Measurements from ENCODE around the gene IMPA2. TPM values are rescaled to one million over a fixed set of nuclear protein-coding genes. Genes with fewer than 3 reads are reported as not detected.
"Not testable (repeated sequence)": the region's sequence is repeated elsewhere in the genome, so short reads cannot be mapped to it uniquely, and the experiment has no call there.

IMPA2 gene
- total RNA-seq, 2 donors from 2014 or later: 17.2 to 28.4 TPM

DNA sequence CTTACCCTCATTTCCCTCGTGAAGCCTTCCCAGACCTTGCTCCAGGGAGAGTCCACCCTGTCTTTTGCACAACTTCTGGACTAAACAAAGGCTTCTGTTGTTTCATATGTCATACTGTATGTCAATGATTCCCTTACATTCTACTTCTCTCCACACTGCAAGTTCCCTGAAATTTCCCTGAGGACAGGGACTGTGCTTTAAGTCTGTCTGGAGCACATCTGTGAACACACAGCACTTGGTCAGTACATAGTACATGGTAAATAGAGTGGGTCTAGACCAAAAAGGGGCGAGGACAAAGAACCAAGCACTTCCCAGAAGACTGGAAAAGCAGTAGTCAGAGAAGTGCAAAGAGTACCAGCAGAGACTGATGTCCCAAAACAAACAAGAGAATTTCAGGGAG, 23.7 kb upstream of the IMPA2 start:
- intact Hi-C loops (cut with DNase I): no loop called here
- ATAC-seq: no peak
- no peak for DNase-seq

DNA sequence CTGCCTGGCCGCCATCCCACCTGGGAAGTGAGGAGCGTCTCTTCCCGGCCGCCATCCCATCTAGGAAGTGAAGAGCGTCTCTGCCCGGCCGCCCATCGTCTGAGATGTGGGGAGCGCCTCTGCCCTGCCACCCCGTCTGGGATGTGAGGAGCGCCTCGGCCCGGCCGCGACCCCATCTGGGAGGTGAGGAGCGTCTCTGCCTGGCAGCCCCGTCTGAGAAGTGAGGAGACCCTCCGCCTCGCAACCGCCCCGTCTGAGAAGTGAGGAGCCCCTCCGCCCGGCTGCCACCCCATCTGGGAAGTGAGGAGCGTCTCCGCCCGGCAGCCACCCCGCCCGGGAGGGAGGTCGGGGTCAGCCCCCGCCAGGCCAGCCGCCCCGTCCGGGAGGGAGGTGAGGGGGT, 21.7 kb upstream of the IMPA2 start:
- ATAC-seq; DNase-seq; intact Hi-C loops (cut with DNase I): not testable (repeated sequence)

DNA sequence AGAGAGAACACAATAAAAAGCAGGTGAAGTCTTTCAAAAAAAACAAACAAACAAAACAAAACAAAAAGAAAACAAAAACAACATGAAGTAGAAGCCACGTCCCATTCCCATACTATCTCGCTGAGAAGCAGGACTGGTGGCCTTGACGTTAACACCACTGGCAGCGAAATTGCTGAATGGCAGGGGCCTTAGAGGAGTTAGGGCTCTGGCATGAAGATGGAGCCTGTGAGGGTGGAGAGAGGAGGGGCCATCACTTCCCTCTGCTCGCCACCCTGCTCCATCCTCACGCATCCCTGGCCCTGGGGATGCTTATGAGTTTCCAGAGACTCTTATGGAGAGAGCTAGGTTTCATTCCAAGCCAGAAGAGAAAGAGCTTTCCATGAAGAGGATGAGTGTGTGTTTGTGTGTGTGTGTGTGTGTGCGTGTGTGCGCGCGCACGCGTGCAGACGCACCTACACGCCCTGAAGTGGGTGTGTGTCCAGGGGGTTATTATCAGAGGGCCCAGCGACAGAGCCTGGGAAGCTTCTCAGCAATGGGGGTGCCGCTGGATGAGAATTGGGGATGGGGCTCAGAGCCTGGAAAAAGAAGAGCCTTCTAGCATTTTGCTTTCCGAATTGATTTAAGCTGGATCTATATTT, 20.4 kb upstream of the IMPA2 start:
- no peak for ATAC-seq
- intact Hi-C loops (cut with DNase I): no loop called here
- no peak for DNase-seq

DNA sequence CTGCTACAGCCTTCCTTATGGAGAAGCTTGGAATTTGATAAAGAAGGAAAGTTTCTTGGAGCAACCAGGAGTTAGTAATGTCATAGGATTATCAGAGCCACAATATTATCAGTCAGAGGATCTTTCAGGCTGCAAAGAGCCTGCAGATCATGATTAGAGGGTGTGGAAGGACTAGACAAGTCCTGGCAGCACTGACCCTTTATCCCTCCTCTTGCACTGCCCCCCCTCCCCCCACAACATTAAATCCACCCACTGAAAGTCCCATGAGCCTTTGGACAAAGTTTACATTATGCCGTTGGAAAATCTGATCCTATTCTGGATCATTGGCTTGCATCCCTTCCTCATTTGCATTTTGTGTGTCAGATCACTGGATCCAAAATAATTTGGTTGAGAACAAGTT, 18.7 kb upstream of the IMPA2 start:
- ATAC-seq (no peak), DNase-seq (no peak)
- intact Hi-C loops (cut with DNase I): no loop called here

DNA sequence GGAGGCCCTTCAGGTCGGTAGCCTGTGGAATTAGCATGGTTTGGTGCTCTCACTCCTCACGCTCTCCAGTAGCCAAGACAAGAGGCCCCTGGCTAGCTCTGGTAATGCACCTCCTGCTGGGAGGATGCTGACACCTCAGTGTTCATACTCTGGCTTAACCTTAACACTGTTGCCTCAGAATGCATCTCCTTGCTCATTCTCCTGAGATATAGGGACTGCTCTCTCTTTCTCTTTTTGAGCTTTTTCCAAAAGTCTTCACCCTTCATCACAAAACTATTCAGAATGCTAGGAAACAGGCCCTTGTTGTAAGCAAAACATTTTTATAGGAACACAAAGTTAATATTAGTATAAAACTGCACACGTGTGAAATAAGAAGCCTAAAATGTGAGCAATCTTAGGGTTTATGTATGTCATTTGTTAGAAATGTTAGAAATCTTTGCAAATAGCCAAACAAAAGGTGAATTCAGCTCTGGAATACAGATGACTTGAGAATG, 17.3 kb upstream of the IMPA2 start:
- no peak for DNase-seq
- intact Hi-C loops (cut with DNase I): no loop called here
- no peak for ATAC-seq

DNA sequence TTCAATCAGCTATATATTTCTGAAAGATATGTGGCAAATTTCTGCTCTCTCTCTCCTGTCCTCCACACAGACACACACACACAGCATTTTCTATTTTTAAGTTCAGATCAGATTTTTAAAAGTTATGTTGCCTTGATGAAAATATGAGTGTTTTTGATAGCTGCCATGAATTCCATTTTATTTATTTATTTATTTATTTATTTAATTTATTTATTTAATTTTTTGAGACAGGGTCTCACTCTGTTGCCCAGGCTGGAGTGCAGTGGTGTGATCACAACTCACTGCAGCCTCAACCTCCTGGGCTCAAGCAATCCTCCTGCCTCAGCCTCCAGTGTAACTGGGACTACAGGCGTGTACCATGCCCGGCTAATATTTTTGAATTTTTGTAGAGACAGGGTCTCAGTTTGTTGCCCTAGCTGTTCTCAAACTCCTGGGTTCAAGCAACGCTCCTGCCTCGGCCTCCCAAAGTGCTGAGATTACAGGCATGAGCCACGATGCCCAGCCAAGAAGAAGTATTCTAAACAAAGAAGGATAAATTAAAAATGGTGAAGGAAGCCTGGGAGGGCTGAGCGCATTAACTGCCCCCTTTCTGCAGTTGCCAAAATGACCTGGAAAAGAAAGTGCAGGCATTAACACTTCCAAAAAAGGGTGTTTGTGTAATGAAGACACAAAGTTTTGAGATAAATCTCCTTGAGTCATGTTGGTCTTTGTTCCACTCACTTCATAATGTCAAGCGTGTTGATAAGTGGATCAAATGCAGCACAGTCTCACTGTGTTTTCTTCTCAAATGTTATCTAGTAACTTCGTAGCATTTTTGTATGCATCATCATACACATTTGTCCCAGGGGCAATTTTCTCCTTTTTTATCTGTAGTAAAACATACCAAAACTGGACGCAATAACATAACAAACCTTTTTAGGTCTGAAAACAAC, 11.1 kb upstream of the IMPA2 start:
- intact Hi-C loops (cut with DNase I): no loop called here
- DNase-seq (no peak), ATAC-seq (no peak)

DNA sequence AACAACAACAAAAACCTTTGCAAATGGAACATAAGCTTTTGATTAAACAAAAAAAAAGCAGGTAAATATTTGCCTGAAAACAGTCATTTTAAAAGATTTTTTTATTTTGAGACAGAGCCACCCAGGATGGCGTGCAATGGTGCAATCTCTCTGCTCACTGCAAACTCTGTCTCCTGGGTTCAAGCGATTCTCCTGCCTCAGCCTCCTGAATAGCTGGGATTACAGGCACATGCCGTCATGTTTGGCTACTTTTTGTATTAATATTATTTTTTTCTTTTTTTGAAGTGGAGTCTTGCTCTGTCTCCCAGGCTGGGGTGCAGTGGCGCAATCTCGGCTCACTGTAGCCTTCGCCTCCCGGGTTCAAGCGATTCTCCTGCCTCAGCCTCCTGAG, 10.5 kb upstream of the IMPA2 start:
- DNase-seq; ATAC-seq; intact Hi-C loops (cut with DNase I): not testable (repeated sequence)

DNA sequence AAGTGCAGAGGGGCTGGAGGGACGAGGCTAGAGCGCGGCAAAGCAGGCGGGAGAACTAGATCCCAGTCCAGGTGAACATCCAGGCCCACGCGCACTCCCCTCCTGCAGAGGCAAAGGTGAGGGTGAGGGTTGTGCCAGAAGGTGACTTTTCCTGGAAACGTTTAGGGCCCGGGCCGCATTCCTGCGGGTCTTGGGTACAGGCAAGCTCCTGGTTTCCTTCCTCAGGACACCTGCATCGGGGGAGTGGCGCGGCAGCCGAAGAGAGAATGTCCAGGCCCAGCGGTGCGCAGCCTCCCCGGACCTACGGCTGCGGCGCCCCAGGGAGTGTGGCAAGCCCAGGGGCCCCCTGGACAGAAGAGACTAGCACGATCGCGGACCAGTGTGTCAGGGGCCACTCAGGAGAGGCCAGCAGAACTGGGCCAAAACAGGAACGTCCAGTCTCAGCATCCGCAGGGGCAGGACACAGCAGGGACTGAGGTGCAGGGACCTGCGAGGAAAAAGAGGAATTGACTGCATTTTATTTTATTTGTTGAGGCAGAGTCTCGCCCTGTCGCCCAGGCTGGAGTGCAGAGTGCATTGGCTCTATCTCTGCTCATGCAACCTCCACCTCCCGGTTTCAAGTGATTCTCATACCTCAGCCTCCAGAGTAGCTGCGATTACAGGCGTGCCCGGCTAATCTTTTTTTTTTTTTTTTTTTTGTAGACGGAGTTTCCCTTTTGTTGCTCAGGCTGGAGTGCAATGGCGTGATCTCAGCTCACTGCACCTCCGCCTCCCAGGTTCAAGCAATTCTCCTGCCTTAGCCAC, 8.7 kb upstream of the IMPA2 start:
- ATAC-seq (no peak), DNase-seq (no peak)
- intact Hi-C loops (cut with DNase I): no loop called here

DNA sequence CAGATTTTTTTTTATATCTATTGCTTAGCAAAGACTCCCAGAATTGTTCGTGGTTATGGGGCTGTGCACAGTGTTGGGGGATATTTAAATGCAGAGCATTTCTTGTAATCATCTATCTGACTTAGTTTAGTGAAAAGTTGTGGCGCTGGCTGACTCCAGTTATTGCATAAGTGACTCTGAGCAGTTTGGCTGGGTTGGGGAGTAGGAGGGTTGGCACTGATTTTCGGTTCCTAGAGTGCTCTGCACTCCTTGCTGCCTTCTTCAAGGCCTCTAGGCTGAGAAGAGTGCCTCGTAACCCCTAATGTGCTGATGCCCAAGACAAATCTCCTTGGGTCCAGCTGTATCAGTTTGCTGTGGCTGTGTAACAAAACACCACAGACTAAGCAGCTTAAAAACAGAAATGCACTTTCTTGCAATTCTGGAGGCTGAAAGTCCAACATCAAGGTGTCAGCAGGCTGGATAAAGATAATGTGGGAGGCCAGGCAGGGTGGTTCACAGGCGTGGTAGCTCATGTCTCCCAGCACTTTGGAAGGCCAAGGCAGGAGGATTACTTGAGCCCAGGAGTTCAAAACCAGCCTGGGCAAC, 6.5 kb upstream of the IMPA2 start:
- ATAC-seq (no peak), DNase-seq (no peak)
- intact Hi-C loops (cut with DNase I): no loop called here

DNA sequence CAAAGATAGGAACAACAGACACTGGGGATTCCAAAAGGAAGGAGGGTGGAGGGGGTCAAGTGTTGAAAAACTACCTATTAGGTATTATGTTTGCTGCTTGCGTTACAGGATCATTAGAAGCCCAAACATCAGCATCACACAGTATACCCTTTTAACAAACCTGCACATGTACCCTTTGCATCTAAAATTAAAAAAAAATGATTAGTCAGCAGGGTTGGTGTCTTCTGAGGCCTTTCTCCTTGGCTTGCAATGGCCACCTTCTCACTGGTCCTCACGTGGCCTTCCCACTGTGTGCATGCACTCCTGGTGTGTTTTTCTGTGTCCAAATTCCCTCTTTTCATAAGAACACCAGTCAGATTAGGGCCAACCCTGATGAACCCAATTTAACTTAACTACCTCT, 5.6 kb upstream of the IMPA2 start:
- DNase-seq (no peak), ATAC-seq (no peak)
- intact Hi-C loops (cut with DNase I): no loop called here

DNA sequence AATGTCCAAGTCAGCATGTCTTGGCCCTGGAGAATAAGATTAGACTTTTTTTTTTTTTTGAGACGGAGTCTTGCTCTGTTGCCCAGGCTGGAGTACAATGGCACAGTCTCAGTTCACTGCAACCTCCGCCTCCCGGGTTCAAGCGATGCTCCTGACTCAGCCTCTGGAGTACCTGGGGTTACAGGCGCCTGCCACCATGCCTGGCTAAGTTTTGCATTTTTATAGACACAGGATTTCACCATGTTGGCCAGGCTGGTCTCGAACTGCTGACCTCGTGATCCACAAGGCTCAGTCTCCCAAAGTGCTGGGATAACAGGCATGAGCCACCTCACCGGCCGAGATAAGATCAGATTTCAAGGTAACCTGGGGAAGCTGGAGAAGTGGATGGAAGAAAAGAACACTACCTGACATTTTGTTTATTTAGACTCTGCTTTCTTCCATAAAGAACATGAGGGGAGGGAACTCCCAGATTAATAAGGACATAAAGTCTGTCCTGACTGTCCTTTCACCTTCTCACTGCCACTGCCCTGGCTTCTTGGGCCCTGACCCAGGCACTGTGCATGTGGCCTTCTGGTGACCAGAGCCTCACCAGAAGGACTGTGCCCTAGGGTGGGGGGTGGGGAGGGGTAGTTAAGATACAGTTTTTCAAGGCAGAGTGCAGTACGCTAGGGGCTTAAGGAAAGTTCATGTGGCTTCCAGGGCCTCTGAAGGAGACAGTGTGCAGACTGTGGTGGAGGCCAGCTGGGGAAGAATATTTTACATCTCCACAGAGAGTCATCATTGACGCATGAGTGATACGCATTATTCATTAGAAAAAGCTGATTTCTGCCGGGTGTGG, 4.8 kb upstream of the IMPA2 start:
- intact Hi-C loops (cut with DNase I): no loop called here
- DNase-seq (no peak), ATAC-seq (no peak)

DNA sequence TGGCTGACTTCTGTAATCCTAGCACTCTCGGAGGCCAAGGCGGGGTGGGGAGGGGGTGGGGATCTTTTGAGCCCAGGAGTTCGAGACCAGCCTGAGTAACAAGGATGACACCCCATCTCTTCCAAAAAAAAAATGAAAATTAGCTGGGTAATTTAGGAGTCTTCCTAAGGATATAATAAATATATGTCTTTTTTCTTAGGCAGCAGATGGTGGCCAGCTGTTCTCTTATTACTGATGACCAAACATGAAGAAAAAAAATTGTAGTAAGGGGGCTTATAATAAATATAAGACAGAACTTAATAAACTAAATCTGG, 4.2 kb upstream of the IMPA2 start:
- ATAC-seq: no peak
- intact Hi-C loops (cut with DNase I): no loop called here
- no peak for DNase-seq

DNA sequence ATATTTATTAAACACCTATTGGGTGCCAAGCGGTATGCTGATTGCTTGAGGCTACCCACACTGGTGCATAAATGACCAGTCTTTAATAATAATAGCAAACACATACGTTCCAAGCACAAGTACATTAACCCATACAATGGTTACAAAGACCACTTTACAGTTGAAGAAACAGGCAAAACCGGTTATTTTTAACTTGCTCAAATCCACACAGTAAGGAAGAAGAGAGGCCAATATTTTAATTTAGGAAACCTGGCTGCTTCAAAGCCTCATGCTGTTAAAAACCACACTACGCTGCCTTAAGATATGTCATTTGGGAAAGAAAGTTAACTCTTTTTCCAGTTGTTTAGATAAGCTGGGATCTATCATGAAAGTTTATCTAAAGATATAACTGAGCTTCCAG, 2.4 kb upstream of the IMPA2 start:
- no peak for DNase-seq
- ATAC-seq: no peak
- intact Hi-C loops (cut with DNase I): no loop called here

DNA sequence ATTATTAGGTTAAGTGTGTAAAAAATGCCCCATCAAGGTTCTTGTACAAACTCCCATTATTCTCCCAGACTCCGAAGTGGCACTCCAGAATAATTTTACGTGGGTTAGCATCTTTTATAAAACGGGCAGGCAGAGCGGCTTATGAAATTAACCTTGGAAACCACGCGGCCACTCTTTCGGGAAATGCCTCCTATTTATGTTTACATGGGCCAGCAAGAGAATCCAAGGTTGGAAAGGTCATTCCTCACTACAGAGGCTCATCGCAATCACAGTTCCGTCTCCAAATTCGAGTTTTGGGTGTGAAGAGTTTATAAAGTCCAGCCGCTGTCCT, 1.2 kb upstream of the IMPA2 start:
- DNase-seq (no peak), ATAC-seq (no peak)
- intact Hi-C loops (cut with DNase I): loop anchor here in 1 of 2 donors (2.0 kb wide), 2 partner anchors 33 to 71 kb away; partner anchors contain the start of gene MPPE1

DNA sequence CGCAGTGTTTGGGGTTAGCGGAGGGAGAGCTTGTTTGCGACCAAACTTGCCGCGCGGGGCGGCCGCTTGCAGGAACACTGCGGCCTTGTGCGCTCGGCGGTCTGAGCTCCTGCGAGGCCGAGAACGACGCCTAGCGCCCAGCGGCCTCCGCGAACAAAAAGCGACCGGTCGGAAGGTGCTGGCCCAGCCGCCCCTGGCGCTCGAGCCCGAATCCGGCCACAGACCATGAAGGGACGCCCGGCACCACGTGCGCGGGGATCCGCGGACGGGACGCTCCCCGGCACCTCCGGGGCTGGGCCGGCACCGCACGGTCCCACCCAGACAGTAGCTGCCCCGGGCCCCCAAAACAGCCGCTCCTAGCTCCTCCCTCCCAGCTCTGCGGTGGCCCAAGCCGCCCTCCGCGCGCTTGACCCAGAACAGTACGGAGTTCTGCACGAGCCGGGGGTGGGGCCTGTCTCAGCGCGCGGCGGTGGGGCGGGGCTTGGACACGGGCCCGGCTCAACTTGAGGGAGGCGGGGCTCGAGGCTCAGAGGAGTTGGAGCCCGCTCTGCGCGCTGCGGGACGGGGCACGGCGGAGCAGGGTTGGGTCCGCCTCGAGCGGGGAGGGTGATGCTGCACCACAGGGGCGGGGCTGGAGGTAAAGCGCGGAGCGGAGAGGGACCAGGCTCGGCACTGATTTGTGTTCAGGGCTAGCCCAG, 664 bp upstream of the IMPA2 start:
- DNase-seq (peak; percentile 98), ATAC-seq (peak; percentile 90 to 95)
- intact Hi-C loops (cut with DNase I): loop anchor here in 1 of 2 donors (2.0 kb wide), 2 partner anchors 34 to 72 kb away; partner anchors contain the start of gene MPPE1

DNA sequence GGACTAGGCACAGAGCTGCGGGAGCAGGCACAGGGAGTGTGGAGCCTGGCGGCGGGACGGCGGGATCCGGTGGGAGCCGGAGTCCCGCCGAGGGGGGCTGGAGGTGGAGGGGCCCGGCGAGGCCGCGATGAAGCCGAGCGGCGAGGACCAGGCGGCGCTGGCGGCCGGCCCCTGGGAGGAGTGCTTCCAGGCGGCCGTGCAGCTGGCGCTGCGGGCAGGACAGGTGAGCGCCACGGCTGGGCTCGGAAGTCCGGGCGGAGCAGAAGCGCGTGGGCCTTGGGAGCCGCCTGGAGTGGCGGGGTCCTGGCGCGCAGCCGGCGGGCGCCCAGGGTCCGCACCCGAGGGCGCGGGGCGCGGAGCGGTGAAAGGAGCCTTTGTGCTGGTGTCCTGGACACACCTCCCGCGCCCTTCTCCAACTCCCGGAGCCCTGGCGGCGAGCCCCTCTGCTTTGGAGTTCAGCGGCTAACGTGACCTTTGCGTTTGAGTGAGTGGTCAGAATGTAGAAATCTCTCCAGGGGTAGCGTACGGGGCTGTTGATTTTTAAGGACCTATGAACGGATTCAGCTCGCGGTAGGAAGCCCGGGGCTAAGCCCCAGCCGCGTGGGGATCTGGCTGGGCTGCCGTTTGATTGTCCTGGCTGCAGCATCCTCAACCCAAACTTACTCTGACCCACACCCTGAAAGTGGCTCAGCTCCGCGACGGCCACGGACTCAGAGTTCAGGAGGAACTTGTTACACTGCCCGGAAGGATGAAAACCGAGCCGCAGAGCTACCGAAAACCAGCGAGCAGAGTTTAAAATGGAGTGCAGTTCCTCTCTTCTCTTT, 448 bp downstream of the IMPA2 start:
- intact Hi-C loops (cut with DNase I): loop anchor here in 1 of 2 donors (2.0 kb wide), 2 partner anchors 35 to 73 kb away; partner anchors contain the start of gene MPPE1
- ATAC-seq (peak; percentile 6 to 22), DNase-seq (peak; percentile 51)

DNA sequence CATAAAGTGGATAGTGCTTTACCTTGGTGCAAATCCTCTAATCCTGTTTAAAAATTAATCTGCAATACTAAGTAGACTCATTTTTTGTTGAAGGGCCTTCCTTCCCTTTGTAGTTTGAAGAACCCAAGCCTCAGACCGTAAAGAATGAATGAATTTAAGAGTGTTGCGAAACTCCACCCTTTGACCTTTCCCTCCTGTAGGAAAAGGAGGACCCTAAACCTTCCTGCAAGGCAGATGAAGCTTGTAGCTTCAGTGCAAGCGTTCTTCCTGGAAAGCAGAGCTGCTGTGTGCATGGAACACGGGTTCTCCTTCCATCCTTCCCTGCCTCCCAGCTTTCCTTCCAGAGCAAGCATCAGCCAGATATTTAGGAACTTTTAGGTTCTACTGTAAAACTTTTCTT, 1.7 kb downstream of the IMPA2 start:
- DNase-seq: no peak
- no peak for ATAC-seq
- intact Hi-C loops (cut with DNase I): no loop called here

Data from left cardiac atrium (tissue), 4 donors.